GM13976 (cell line): ENCODE results near the gene EVI5L.

ENCODE experiments used
- DNase-seq: peaks from one replicate; pipeline ENCODE4 v3.0.0; 2012; ENCODE audit warnings: low spot score
- CTCF ChIP-seq: IDR thresholded peaks from 2 replicates; pipeline ENCODE4 v1.5.1; 2012; ENCODE audit warnings: borderline replicate concordance, mild to moderate bottlenecking; ENCODE audit not compliant: insufficient read depth; ENCODE audit errors: extremely low read depth, missing control alignments, control extremely low read depth
- in situ Hi-C: fragments of 300-500 bp; cut with MboI; formaldehyde crosslinking; loops from one replicate; pipeline ENCODE4 v1.12.0; 2022; ENCODE audit warnings: low sequenced_read_pairs, mixed read lengths, inconsistent platforms; ENCODE audit not compliant: unreplicated experiment

Gene EVI5L

DNA sequence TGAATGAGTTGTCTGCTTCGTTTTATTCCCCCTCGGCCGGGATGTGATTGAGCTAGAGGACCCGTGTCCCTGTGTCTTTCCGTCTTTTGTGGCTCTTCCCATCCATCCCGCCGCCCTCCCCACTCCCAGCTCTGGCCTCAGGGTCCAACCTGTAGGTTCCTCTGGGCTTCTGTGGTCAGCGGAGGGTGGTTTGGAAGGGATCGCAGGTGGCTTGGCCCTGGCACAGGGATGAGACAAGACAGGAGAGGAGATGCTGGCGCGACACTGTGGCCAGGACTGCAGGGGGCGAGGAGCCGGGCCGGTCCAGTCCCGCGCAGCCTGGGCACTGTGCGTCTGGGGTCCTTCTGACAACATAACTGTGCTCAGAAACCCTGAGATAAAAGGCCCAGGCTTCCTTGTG is 2.0 kb downstream of the EVI5L start:
- in situ Hi-C loops, result no loop called here
- DNase-seq, result no peak
- no peak for TF ChIP-seq CTCF

DNA sequence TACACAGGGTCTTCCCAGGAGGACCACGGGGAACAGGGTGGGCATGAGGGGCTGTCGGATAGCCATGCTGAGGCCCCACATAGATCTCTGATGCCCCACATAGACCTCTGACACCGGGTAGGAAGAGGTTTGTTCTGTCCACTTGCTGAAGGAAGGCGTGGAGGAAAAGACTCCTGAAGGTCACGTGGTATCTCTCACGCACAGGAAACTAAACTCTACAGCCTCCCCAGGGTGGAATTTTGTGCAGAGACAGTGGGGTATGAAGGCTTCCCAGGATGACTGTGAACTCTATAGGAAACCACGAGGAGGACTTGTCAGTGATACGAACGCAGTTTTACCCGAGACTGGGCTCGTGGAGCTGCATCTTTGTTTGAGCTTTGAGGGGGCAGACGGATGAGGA is 2.8 kb downstream of the EVI5L start:
- in situ Hi-C loops, result no loop called here
- no peak for TF ChIP-seq CTCF
- no peak for DNase-seq

DNA sequence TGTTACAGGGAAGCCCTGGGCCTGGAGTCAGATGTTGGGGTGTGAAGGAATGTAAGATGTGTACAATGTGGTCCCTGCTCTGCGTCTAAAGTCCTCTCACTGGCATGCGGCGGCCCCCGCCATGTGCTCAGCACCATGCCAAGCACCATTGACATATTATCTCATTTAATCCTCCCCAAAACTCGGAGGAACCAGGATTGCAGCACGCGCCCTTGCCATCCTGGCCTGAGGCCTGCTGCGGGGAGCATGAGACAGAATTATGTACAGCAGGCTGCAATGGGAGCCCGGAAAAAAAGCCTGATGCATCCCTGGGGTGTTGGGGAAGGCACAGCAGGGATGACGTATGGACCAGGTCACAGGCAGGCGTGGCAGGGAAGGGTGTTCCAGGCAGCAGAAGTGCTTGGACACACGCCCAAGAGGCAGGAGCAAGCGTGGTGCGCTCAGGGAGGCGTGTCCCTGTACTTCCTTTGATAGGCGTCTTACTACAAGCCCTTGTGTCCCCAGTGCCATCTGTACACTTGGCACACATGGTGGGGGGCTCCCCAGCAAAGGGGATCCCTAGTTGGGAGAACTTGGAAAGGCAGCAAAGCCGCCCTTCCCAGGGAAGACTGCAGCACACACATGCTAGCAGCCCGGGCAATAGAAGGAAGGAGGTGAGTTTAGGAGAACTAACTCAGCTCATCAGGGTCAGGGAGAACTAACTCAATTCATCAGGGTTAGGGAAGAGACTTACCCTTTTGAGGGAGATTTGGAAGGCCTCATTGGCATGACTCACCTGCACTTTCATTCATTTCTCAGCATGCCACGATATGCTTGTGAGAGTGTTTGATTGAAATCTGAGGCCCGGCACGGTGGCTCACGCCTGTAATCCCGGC is 3.4 kb downstream of the EVI5L start:
- no peak for TF ChIP-seq CTCF
- no peak for DNase-seq
- in situ Hi-C loops, result no loop called here

DNA sequence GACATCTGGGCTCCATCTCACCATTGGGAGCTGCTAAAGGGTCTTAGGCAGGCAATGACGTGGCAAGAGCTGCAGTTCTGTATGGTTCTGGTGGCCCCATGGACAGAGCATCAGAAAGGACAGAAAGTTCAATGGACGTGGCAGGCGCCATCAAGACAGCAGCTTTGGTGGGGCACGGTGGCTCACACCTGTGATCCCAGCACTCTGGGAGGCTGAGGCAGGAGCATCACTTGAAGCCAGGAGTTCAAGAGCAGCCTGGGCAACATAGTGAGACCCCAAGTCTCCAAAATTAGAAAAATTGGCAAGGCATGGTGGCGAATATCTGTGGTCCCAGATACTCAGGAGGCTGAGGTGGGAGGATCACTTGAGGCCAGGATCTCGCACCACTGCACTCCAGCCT is 9.5 kb downstream of the EVI5L start:
- in situ Hi-C loops, result no loop called here
- DNase-seq, result no peak
- TF ChIP-seq CTCF, result no peak

DNA sequence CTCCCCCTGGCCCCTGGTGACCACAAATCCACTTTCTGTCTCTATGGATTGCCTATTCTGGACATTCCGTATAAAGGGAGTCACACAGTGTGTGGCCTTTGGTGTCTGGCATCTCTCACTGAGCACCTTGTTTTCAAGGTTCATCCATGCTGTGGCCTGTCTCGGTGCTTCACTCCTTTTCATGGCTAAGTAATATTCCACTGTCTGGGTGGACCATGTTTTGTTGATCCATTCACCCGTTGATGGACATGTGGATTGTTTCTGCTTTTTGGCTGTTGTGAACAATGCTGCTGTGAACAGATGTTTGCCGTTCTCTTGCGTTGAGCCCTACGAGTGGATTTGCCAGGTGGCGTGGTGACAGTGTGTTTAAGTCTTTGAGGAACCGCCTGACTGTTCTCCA is 10.6 kb downstream of the EVI5L start:
- in situ Hi-C loops, result no loop called here
- TF ChIP-seq CTCF, result no peak

DNA sequence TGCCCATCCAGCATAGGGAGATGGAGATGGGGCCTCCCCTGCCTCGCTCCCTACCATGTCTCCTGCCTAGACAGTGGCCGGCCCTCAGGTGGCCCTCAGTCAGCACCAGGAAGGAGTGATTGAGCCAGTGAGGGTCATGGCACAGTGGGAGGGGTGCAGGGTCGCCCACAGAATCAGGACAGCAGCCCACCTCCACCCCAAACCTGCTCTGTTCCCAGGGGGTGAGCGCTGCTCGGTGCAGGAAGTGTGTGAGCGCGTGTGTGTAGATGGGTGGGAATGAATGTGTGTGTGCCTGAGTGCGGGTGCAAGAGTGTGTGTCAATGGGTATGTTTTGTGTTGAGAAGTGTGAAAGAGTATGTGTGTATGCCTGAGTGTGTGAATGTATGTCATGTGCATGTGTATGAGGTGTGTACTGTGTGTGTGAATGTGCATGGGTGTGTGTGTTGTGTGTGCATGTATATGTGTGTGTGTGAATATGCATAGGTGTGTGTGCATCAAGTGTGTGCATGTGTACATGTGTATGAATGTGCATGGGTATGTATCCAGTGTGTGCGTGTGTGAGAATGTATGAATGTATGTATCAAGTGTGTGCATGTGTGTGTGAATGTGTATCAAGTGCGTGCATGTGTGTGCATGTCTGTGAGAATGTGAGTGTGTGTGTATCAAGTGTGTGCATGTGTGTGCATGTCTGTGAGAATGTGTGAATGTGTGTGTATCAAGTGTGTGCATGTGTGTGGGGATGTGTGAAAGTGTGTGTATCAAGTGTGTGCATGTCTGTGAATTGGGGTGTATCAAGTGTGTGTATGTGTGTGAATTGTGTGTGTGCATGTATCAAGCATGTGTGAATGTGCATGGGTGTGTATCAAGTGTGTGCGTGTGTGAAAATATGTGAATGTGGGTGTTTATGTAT is 12.0 kb downstream of the EVI5L start:
- in situ Hi-C loops, result no loop called here
- TF ChIP-seq CTCF, result no peak
- DNase-seq, result no peak

More for the DNA sequence above, 10.6 kb downstream of the EVI5L start:
- no peak for DNase-seq
